GM19043 (cell line): ENCODE data around the gene MTHFR.
"Not testable (repeated sequence)": the region's sequence is repeated elsewhere in the genome, so short reads cannot be mapped to it uniquely, and the experiment has no call there.

ENCODE experiments used
- ATAC-seq: cut with Tn5 transposase; IDR thresholded peaks from one replicate; pipeline ENCODE4 v1.9.1; 2021; ENCODE audit warnings: low read depth; ENCODE audit not compliant: unreplicated experiment

MTHFR gene

DNA sequence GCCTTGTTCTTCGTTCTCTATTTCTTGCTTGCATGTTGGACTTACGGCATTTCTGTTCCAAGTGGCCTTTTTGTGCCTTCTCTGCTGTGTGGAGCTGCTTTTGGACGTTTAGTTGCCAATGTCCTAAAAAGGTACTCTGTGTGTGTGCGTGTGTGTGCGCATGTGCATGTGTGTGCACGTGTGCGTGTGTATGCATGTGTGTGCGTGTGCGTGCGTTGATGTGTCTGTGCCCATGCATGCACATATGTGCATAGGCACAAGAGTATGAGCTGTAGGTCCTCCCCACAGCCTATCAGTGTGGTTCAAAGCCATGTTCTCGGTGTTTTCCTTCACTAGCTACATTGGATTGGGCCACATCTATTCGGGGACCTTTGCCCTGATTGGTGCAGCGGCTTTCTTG is 28.1 kb upstream of the MTHFR start:
- no peak for ATAC-seq

DNA sequence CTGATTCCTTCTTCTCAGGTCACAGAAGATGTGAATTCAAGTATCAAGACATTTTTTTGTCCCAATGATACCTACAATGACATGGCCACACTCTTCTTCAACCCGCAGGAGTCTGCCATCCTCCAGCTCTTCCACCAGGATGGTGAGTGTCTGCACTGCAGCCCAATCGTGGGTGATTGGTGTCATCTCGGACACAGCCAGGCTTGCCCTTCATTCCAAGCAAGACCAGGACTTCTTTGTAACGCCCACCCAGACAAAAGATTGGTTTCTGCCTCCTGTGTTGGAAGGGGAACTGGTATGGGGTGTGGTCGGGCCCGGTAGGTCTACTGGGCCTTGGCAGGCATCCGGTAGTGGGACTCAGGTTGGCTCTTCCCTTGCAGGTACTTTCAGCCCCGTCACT is 27.7 kb upstream of the MTHFR start:
- ATAC-seq = no peak

DNA sequence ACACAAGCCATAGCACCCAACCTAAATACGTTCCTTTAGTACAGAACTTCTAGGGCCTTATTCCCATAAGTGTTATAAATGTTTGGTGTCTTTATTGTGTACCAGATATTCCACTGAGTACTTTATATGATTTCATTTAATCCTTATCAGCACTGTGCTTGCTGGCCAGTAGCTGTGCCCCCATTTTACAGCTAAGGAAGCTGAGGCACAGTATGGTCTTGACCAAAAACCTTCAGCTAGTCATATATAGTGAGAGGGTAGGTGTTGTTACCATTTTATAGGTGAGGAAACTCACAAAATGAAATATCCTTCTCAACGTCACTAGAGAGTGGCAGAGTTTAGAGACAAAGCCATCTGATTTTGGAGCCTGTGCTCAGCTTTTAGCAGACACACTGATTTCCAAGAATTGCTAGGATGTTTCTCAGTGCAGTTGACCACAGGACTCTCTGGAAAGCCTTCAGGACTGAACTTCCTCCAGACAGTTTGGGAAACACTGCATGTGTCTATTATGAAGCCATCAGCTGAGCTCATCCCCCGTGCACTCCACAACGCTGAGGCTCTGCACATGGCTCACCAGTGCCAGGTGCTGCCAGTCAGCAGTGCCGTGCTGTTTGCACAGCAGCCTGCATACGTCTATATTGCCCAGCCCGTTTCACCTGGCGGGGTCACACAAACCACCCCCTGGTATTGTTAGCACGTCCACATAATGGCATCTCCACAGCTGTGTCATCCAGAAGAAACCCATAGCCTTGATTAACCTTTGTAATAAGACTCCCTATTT is 26.4 kb upstream of the MTHFR start:
- ATAC-seq = no peak

DNA sequence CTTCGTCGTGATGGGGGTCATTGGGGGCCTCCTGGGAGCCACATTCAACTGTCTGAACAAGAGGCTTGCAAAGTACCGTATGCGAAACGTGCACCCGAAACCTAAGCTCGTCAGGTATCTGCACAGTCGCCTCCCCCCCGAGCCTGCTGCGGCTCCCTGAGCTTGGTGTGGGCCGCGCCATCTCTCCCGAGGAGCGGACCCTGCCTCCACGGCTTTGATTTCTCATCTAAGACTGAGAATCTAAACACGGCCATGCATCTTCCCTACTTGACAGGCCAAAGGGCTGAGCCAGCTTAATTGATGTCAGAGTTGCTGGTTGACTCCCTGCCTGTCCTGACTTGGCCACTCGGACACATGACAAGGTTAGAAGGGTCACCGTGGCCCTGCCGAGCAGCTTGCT is 22.7 kb upstream of the MTHFR start:
- no peak for ATAC-seq

DNA sequence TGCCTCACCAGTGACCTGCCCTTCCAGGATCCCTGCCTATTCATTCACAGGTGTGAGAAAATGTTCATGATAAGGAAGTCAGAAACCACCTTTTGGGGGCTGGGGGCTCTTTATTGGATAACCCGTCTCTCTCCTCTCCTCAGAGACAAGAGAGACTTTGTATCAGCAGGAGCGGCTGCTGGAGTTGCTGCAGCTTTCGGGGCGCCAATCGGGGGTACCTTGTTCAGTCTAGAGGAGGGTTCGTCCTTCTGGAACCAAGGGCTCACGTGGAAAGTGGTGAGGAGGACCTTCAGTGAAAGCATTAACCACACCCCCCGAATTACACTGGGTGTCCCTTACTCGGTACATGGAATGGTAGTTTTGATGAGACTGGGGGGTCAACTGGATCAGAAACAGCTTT is 21.2 kb upstream of the MTHFR start:
- no peak for ATAC-seq

DNA sequence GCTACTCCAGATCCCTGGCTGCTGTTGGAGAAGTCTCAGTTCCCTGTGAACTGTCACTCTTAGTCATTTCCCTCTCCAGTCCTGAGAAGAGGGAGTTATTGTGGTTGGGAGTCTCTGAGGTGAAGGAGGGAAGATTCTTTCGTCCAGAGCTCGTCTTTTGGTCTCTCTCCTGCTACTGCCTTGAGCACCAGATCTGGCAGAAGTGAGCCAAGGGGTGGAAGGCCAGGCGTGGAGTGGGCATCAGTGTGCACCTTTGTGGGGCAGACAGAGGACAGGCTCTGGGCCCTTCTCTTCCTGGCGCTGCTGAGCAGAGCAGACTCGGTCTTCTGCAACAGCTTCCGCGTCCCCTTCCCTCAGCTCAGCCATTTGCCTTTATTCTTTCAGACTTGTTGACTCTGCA is 19.4 kb upstream of the MTHFR start:
- no peak for ATAC-seq

DNA sequence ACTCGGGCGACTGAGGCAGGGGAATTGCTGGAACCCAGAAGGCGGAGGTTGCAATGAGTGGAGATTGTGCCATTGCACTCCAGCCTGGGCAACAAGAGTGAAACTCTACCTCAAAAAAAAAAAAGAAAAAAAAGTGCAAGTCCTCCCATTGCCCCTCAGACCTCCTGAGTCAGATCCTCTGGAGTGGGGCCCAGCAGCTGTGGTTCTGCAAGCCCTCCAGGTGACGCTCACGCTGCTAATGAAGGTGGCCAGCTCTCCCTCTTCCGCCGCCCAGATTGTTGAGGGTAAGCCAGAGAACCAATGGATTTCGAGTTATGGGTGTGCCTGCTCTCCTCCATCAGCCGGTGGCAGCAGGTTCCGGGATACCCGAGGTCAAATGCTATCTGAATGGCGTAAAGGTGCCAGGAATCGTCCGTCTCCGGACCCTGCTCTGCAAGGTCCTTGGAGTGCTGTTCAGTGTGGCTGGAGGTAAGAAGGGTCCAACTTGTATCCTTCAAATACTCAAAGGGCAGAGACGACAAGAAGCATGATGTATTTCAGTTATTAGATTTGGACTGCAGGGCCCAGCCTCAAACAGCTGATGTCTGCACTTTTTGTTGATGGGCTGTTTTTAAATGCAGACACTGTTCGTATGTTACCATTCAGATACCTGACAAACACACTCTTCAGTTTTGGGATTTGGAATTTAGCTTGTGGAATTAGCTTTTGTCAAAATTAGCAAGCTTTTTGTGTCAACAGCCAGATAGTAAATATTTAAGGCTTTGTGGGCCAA is 17.8 kb upstream of the MTHFR start:
- no peak for ATAC-seq

DNA sequence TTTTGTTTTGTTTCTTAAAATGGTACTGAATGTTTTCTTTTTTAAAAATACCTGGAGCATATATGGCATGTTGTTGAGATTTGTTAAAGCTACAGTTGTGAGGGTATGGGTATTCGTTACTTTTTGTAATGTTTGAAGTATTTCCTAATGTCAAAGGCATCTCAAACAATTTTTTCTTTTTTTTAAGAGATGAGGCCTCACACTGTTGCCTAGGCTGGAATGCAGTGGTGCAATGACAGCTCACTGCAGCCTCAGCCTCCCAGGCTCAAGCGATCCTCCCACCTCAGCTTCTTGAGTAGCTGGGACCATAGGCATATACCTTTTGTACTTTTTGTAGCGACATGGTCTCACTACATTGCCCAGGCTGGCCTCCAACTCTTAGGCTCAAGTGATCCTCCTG is 16.3 kb upstream of the MTHFR start:
- no peak for ATAC-seq

DNA sequence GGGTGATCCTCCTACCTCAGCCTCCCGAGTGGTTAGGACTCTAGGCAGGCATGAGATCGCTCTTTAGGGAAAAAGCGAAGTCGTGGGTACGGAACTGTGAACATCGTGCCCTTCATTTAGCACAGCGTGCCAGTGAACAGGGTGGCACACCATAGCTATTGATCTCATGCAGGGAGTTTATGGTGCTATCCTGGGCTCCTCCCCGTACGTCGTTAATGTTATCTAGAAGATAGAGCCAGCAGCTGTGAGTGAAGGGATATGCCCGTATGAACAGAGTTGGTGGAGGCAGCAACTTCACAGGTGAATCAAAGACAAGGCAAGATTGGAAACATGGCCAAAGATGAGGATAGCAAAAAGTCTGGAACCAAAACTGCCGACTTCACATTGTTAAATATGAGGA is 11.4 kb upstream of the MTHFR start:
- ATAC-seq = no peak

DNA sequence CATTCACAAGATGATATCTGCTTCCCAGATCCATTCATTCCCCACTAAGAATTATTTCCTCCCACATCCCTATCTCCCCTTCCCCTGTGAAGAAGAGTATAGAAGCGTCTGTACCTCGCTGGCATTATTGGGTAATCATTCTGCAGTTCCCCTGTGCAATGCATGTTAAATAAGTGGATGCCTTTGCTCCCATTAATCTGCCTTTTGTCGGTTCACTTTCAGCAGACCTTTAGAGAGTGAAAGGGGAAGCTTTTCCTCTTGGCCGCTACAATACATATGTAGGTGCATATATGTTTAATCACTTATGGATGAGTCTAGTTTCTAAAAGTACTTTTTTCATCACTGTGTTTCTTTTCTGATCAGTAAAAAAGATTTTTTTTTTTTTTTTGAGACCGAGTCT is 7.3 kb upstream of the MTHFR start:
- no peak for ATAC-seq

DNA sequence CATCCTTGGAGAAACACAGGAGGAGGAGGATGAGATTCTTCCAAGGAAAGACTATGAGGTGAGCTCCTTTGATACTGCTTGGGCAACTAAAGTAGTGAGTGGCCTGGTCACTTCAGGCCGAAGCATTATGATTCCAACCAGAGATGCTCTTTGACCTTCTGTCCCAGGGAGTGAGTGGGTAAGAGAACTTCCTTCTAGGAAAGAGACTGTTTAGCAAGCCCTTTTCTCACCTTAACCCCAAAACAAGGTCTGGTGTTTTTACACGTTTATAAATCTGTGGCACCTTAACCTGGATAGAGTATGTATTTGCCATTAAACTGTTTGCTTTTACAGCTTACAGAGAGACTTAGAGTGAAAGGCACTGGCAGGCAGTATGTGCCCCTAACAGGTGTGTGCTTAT is 1.4 kb upstream of the MTHFR start:
- ATAC-seq = no peak

DNA sequence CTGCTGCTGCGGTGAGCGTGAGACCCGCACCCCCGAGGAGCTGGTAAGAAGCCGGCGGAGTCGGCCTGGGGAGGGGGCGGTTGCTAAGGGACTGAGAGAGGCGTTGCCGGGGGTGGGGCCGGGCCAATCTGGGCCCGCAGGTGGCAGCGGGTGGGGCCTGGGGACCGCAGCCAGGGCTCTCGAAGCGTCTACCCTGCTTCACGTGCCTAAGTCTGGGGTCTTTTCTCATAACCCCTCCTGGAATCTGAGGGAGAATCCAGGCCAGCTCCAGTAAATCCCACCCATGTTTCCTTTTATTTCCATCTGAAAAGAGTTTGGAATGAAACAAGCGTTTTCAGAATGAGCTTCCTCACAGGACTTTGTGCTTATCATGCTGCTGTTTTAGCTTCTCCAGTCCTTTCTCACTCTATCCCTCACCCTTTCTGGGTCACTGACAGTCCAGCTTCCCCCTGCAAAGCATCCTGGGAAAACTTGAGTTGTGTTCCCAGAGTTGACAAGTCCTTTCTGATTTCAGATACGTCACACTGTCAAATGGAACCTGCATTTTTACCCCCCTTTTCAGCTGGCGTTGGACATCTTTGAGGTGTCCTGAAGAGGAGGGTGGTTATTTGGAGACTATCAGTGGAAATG is 658 bp upstream of the MTHFR start:
- ATAC-seq = peak; percentile 30

DNA sequence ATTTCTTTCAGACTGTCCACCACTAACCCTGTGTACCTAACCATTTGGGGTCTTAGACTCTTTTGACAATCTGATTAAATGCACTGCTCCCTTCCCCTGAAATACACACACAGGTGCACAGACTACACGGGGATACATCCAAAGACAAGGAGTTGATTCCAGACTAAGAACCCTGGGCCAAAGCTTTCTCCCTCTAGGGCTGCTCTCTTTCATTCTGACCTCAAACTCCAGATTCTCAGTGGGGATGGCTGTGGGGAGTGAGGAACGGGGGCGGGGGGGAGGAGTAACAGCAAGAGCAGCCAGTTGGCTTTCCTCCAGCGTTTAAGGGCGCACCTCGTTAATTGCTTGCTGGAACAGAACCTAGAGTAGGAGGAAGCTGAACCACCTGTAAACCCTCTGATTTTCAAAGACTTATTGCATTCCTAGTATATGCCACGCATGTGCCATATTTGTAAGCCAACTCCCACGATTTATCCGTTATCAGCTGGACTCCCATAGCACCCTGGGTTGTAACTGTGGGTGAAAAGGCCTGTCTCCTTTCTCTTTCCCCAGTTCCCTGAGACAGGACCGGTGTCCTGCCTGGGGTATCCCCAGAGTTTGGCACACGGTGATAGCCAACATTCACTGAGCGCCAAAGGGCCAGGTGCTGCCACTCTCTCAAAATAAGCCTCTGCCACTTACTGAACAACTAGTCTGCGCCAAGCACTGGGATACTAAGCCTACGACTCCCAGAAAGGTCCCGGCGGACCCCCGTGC is 920 bp downstream of the MTHFR start:
- no peak for ATAC-seq

DNA sequence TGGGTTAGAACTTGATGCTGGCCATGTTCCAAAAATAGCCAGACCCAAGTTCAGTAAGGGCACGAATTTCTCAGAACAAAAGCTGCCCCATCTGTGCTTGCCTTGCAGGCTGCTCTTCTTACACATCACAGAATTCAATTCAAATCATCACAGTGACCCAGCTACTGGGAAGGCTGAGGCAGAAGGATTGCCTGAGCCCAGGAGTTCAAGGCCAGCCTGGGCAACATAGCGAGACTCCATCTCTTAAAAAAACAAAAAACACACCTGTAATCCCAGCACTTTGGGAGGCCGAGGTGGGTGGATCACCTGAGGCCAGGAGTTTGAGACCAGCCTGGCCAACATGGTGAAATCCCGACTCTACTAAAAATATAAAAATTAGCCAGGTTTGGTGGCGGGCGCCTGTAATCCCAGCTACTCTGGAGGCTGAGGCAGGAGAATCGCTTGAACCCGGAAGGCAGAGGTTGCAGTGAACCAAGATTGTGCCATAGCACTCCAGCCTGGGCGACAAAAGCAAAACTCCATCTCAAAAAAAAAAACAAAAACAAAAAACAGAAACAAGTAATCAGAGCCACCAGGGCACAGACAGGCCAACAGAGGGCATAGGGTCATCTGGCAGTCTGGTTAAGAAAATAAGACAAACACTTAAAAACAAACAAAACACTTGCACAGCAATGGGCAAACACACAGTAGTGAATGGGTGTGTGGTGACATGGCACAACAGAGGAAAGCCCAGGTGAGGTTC is 1.7 kb downstream of the MTHFR start:
- not testable (repeated sequence) for ATAC-seq

DNA sequence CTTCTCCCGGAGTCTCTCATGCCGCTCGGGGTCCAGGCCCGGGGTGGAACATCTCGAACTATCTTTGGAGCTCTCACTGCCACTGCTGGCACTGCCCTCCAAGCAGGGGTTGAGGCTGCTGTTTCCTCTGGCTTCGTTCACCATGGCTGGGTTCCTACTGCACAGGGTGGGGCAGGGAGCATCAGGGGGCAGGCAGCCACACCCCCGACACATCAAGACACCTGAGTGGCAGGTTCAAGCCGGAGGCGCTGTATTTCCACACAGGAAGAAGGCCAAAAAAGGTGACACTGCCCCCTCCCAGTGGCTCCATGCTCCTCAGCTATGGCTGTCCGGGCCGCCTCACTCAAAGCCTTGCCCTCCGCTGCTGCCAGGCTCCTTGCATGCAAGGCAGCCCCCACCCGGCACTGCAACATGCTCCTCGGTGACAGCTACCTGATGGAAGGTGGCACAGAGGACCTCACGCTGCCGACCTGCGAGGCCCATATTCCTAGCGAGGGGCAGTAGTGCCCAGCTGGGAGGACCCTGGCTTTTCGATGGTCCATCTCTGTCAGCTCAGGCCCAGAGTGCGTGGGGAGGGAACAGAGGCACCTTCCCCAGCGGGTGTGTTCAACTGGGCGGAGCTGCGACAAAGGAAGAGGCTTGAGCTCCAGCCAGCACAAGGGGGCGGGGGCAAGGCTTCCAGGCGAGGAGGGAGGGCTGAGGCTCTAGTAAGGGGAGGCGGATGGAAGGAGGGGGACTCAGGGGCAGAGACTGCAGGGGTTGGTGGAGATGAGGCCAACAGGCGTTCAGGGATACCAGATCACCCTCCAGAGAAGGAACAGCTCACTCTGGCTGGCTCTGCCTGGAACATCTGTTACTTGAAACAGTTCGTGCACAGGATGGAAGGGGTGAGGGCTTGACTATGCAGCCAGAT is 2.5 kb downstream of the MTHFR start:
- ATAC-seq = peak; percentile 32

DNA sequence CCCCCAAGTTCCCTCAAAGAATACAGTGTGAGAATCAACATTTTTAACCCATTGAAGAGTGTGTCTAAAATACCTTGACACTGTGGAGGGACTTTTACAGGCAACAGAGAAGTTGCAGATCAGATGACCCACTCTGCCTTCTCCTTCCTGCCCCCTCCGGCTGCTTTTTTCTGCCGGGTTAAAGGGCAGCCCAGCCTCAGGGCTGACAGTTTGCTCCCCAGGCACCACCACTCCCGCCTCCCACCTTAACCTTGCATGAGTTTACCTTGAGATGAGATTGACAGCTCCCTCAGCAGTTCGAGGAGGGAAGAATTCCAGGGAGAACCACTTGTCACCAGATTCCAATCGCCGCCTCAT is 3.2 kb downstream of the MTHFR start:
- no peak for ATAC-seq

DNA sequence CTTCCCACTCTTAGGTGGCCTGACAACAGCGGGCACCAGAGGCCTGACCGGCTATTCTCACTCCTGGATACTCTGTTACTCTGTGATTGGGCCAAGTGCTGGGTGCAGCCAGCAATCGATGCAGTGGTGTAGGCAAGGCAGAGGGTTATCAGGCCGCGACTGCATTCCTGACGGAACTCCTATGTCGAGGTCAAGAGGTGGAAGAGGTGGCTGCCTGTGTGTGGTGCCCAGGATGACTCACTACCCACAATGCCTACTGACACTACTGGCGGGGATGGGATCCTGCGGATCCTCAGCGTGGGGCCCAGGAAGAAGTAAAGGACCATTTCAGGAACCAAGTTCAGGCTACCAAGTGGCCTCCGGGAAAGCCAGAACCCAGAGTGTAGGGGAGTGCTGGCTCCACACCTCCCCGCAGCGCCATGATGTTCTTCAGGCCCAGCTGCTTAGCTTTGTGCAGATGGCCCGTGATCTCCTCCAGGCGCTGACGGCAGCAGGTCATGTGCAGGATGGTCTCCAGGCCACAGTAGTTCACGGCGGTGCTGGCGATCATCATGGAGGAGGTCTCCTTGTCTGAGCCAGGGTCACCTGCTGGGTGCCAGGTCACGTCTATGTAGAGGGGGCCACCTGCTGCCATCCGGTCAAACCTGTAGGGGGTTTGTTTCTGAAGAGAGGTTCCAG is 4.9 kb downstream of the MTHFR start:
- no peak for ATAC-seq

DNA sequence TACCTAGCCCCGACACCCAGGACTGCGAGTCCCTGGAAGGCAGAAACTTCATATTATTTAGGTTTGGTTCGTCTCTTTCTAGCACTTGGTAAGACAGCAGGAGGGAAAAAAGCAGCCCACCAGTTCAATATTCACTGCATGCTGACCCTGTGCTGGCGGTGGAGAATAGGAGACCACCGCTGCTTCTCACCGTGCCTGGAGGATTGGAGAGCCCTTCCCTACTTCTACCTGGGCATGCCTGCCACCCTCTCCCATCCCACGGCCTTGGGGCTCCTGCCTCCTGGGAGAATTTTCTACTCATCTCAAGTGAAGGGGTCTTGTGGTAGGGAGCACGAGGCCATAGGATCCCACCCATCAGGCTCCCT is 5.4 kb downstream of the MTHFR start:
- ATAC-seq = no peak

DNA sequence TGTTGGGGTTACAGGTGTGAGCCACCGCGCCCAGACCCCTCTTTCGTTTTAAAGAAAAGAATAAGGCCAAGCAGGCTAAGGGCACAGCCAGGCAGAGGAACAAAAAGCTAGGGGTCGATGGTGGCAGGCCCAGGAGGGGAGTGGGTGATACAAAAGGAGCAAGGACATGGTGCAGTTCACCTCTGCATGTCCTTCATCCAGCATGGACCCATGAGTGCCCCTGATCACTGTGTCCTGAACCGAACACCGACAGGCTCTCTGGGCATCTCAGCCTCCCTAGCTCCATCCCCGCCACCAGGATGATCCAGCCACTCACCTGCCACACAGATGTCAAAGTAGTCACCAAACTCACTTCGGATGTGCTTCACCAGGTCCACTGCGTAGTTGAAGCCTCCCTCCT is 5.9 kb downstream of the MTHFR start:
- ATAC-seq = no peak
